HG03064 (cell line): Measurements from ENCODE around the gene ATIC.
"Not testable (repeated sequence)": the region's sequence is repeated elsewhere in the genome, so short reads cannot be mapped to it uniquely, and the experiment has no call there.

Experiments used
- ATAC-seq: cut with Tn5 transposase; IDR thresholded peaks from one replicate; pipeline ENCODE4 v1.9.1; 2021; ENCODE audit warnings: low read depth; ENCODE audit not compliant: unreplicated experiment

ATIC gene

DNA sequence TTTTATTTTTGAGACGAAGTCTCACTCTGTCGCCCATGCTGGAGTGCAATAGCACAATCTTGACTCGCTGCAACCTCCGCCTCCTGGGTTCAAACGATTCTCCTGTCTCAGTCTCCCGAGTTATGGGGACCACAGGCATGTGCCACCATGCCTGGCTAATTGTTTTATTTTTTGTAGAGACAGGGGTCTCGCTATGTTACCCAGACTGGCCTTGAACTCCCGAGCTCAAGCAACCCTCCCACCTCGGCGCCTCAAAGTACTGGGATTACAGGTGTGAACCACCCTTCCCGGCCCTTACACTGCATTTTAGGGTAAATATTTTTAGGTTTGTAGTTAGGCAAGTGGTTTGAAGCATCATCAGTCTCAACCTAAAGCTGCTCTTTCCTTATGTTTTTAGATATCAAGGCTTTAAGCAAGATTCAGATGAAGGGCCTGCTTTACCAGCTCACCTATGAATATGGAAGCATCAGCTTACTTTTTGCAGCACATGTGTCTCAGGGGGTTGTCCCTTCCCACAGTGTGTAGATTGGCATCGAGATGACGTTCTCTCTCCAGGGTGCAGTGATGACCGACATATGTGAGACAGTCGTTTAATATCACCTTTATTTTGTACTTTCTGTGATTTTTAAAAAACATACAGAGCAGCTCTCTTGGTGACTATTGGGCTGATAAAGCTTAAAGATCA is 47.2 kb downstream of the ATIC start:
- no peak for ATAC-seq

DNA sequence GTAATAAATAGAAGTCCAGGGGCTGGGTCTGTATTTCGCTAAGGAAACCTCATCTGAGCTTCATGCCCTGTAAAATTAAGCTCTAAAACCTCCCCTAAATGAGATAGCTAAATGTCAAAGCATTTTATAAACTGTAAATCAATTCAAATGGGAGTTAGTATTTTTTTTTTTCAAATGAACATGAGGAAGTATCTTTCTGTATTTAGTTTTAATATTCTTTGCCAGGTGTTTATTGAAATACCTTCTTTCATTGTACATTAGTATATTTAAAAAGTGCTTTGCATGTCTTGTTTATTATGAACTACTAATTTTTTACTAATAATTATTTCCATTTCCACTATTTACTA is 47.7 kb downstream of the ATIC start:
- ATAC-seq, result no peak

DNA sequence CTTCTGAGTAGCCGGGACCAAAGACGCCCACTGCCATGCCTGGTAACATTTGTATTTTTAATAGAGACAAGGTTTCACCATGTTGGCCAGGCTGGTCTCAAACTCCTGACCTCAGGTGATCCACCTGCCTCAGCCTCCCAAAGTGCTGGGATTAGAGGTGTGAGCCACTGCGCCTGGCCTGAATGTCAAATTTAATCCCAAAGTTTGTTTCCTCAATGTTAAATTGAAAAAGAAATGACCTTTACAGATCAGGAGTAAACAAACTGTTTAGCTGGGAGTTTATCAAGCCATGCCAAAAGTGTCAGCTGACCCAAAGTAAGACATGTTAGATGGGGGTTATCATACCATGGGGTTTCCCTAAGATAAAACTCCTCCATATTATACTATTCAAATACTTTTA is 48.2 kb downstream of the ATIC start:
- not testable (repeated sequence) for ATAC-seq

DNA sequence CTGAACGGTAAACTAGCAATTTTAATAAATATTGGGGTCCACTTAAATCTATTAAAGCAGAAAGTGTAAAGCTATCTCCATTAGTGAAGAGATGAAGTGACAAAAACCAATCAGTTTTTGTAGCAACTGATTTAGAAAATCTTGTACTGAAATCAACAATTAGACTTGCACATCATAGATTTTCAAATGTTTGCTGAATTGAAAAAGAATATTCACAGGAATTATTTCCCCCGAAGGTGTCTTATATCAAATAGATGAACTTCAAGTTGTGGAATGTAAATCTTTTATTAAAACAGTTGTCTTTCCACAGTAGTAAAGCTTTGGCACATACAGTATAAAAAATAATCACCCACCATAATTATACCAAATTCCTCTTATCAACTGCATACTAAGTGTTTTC is 48.7 kb downstream of the ATIC start:
- ATAC-seq, result no peak

DNA sequence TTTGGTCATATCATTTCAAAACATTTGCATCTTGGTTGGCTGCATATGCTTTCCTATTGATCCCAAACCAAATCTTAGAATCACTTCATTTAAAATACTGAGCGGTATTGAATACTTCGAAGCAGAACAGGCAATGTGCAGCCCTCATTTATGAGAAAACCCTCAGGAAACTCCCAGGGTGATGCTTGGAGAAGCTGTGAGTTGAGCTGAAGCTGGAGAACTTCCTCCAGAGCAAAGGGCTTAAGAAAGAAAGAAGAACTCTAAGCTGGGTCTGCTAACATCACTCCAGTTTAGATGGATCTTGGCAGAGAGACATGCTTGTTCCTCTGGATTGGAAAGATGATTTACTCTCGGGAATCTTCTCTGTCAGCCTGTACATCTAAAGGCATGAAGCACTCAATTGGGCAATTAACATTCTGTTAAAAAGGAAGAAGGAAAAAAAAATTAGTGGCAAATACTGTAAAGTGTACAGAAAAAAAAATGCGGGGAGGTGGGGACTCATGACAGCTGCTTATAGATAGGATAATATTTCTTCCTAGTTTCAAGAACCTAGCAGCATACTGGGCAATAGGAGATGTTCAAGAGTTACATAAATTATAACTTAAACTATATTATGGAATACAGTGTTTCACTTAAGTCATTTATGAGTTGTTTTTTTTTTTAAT is 49.5 kb downstream of the ATIC start:
- no peak for ATAC-seq

DNA sequence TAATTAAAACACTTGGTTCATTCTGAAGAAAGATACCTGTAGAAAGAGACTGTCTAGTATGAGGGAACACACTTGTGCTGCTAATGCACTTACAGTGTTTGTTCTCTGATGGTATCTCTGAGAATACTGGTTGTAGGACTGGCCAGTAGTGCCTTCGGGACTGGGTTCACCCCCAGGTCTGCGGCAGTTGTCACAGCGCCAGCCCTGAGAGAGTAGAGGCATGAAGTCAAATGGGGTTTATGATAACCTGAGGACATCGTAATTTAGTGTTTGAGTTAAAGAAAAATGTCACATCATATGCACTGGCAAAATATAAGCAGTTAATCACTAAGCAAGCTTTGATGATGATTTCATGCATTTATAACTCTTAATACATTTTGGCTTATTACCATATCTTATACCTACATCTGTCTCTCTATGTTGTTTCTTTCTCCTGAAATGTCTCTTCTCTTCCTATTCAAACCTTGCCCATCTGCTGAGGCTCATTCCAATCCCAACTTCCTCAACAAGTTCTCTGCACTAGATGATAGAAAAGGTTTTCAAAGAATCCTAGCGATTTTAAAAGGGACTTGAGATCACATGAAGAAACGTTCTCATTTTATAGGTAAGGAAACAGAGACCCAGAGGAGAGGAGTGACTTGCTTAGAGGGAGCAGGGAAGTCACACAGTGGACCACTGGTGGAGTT is 50.2 kb downstream of the ATIC start:
- ATAC-seq, result no peak

DNA sequence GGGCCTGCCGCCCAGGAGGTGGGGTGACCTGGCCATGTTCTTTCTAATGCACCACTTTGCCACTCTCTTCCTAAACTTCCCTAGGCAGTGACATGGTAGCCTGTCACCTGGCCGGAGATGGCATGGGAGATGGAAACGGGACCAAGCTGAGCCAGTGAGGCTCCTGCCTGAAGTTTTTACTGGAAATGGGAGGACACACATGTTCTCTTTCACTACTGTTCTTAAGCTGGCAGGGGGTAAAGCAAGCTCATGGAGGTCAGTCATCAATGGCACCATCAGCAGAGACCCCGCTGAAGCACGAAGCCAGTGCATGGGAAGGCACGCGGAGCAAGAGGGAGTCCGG is 50.7 kb downstream of the ATIC start:
- ATAC-seq, result no peak

DNA sequence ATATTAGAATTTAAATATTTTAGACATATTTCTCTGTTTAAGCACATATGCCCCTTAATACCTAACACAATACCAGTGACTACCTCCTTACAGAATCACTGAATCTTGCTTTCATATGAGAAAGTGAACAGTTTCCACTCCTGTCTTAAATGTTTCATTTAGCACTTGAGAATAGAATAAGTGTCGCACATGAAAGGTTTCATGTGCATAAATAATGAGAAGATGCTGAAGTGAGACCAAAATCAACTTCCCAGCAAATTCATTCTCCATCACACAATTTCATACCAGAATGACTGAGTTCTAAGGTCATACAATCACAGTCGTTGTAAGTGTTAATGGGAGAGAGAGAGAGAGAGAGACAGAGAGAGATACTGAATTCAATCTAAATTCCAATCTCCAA is 51.2 kb downstream of the ATIC start:
- ATAC-seq, result no peak

DNA sequence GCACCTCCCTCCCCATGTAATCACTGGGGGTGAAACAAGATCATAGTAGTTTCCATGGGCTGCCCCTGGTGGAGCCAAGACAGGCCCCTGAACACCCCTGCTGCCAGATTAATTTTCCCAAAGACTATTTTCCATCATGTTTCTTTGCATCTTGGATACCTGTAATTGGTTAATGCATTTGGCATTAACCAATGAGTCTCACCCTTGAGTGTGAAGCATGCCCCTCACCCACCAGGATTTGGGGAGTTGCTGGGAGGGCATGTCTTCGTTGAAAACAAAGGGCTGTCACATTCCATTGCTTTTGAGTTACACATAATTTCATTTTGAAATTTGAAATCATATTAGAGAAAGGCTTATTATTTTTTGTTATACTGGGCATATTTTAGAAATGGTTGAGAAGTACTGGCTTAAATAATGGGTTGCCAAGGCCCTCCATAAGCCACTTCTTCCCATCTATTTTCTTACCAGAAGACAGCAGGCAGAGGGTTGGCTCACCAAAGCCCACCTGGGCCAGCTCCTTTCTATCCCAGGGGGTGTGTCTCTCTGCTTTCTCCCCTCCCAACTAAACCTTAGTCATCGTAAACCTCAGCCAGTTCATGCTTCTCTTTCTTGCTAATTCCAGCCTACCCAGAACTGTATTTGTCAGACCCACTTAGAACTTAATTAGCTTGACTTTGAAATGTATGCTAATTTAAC is 51.8 kb downstream of the ATIC start:
- ATAC-seq, result no peak

DNA sequence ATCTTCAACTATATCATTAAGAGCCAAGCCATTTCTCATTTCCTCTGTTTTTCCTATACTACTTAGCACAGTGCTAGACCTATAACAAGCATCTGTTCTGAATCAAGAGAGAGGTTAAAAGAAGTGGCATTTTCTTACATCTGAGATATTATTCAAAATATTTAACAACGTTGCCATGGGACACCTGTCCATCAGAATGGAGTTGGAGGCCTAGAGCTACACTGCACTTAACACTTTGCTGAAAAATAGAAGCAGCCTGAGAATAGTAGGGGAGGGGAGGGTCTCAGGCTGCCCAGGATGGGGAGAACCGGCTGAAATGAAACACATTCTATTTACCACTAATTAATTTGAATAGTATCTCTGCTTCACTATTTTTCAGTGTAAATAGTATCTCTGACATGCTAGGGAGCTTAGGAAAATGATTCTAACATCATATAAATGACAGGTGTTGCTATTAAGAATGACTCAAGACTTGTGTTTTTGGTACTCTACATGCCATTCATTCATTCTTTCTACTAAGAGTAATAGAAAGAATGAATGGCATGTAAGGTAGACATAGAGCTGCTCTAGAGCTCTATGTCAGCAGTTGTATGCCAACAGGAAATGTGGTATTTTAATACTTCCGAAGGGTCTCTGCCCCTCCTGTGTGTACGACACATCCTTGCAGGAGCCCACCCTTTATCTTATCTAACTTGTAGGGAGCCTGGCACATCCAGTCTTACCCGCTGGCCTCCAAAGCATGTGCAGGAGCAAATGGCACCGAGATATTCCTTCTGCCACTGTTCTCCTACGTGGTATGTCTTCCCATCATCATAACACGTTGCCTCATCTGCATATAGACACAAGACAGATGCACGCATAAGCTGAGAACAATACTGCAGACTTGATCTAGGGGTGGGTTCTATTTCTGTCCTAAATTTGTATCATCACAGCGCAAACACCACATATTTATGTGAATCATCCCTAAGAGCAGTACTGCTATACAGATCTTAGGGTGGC is 52.6 kb downstream of the ATIC start:
- ATAC-seq, result no peak

DNA sequence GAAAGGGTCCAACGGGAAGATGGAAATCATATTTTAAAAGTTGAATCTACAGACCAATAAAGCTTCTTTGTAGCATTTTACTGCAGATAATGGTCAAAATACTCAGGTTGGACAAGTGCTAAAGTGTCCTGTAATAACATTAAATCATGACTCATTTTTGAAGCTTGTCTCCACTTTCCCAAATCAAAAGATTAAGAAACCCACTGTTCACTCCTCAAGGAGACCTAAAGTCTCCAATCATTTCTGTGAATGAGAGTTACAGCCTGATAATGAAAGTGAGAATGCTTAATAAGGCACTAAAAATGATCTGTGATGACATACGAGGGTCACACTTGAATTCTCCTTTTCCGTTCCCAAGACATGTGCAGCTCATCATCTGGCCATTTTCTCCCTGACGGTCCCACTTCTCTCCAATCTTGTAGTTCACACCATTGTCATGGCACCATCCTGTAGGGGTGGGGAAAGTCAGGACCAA is 53.4 kb downstream of the ATIC start:
- no peak for ATAC-seq

DNA sequence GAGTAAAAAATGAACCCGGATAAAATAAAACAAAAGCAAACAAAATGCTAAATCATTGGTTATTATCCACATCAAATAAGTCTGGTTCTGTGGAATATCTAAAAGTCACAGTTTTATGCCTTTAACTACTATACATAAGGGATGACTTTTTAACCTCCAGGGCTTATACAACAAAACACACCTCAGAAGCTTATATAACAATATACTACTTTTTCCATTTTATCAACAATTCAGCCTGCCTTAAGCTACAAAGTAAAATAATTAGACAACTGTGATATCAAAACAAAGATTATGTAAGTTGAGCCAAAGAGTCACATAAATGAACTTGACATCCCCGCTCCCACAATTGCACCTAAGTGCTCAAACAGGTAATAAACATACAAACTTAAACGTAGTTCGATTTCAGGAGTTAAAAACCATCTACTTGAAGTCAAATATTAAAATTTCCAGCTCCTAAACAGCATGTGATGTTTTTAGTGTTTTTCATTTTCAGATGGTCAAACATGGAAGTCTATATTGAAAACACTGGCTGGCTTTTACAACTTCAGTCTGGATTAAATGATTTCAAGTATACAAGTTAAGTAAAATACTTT is 54.7 kb downstream of the ATIC start:
- ATAC-seq, result no peak

DNA sequence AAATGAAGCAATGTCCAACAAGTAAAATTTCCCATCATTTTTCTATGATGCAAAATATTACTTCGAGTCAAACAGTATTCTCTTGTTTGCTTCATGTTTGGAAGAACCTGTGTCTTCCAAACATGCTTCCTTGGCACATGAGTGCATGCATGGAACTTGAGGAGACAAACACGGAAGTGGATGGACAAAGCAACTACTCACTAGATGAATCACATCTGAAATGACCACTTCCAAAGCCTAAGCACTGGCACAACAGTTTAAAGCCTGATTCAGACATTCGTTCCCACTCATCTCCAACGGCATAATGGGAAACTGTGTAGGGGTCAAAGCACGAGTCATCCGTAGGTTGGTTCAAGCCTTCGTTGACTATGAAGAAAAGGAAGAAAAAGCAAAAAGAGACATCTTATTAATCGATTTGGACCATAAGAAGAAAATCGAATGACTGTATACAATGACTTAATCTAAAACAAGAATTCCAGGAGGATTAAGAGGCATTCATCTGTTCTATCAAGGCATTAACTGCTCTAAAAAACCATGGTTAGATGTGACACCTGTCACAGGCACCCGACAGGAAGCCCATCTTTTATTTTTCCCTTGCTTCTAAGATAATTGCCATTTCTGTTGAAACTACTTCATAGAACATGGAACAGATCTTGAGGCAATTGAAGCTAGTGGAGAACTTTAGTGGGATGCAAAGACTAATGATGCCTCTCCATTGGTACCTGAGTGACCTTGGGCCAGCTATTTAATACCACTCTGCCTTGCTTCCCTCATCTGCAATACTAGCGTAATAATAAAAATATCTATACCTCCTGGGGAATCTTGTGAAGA is 56.0 kb downstream of the ATIC start:
- ATAC-seq, result no peak

DNA sequence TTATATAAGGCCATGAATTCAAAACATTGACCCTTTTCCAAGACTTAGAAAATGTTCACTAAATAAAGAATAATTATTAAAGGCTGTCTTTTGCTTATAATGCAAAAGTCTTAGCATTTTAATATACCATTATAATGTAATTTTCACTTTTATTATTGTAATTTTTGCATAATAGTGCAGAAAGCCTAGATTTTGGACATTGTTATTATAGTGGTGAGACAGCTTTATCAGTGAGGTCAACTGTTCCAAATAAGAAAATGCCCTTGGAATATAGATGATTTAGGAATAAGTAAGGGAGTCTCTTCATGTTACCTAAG is 56.6 kb downstream of the ATIC start:
- no peak for ATAC-seq

DNA sequence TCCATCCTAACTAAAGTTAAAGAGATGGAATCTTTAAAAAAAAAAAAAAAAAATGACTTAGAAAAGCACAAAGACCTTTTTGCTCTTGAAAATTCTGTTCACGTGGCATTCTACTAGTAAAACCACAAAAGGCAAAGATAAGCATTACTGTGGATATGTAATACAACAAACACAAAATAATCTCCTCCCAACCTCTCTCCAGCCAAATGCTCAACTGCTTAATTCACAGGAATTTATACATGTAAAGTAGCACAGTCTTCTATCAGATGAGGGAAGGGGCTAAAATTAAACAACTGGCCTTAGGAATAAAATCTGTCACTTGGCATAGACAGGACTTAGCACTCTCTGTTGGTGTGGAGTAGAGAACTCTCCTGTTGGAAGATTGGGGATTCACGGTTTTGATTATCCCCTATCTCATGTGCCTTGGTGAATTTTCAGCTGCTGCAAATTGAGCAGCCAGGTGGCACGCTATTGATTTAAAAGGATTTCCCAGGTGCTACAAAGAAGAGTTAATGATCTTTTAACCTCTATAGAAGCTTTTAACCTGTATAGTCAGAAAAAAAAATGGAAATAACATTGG is 57.4 kb downstream of the ATIC start:
- ATAC-seq, result no peak

DNA sequence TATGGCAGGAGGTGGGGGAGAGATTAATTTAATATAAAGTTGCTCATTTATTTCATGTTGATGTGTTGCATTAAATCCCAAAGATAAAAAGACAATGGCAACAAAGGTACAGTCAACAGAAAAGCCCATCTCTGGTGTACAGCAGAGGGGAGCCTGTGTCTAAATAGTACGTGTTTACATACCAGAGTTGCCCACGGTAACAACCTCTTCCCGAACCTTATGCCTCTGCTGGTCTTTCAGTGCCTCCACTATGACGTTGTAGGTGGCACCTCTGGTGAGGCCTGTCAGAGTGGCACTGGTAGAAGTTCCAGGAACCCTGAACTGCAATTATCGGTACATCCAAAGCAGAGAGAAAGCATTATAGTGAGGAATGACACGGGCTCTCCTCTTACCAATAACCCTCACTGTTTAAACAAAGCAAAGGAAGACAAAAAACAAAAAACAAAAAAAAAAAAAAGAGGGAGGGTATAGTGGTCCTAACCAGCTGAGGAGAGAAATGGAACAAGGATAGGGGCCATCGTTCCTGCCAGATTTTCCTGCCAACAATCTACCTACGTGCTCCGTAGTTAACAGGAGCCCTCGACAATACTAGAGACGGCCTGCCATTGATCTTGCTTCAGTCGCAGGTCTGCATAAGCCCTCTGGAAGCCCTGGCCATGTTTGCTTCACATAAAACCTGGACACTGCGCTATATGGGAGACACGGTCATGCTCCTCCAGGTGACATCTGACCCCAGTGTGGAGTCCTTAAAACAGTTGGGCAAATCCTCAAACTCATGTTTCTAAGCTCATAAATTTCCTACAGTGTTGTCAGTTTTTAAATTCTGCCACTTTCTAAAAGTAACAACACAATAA is 58.5 kb downstream of the ATIC start:
- ATAC-seq, result no peak

DNA sequence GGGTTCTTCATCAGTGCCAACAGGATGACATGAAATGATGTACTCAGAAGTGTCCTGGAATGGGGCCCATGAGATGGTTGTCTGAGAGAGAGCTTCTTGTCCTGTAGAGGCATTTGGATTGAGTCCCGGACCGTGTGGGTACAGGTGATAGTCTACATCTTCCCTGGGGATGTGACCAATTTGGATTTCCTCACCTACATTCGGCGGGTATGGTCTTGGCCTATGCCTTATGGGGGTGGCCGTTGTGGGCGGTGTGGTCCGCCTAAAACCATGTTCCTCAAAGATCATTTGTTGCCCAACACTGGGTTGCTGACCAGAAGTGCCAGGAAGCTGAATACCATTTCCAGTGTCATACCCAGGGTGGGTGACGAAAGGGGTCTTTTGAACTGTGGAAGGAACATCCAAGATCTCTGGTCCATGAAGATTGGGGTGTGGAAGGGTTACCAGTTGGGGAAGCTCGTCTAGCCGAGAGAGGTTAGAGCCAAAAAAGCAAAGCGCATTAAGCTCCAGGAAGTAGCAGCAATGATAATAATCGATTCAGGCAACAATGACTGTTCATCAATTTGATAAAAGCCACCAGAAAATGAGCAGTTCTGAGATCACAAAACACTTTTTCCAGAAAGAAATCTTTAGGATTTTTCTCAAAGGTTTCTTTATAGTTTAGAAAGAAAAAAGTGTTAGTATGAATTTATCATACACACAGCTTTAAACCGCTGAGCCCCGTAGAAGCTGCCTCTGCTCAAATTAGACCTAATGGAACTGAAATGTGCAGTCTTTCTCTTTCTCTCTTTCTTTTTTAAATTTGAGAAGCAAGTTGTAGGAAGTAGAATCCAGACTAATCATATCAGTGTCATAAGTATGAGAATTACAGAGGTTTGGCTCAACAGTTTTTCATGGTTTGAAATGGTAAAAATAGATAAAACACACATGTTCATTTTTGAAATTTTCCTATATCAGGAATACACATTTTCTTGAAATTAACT is 60.3 kb downstream of the ATIC start:
- no peak for ATAC-seq
